ENCODE measurements around the gene MACF1.

- TF ChIP-seq CTCF (IDR thresholded peaks at IDR 0.05), result no peak
- TF ChIP-seq POLR2A (IDR thresholded peaks at IDR 0.05), result no peak
- no peak for TF ChIP-seq EP300 (IDR thresholded peaks at IDR 0.05)
- no peak for TF ChIP-seq POLR2AphosphoS5 (IDR thresholded peaks at IDR 0.05)
Observed at GRCh38 chr1:39238476-39238875, 34.0 kb downstream of the MACF1 start.
